T-cell (primary cell): ENCODE results near the gene ITPK1. TPM values are rescaled to one million over a fixed set of nuclear protein-coding genes. Genes with fewer than 3 reads are reported as not detected.

Experiments used
- ATAC-seq, 4 experiments: fragments of 200-7000 bp in 3 of 4; fragments of 150-1000 bp in 1 of 4; cut with Tn5 transposase; replicated peaks in 1 of 4; 1 replicate in 3 of 4; 2 replicates in 1 of 4; pipeline ENCODE4 v1.10.0; 2021; ENCODE audit warnings: moderate library complexity in 3 of 4, mild to moderate bottlenecking in 2 of 4, moderate number of reproducible peaks in 1 of 4
- CTCF ChIA-PET, 2 donors: fragments of 300-600 bp; sonication (Branson Sonifier 250); formaldehyde crosslinking; loops; one replicate each; lab custom pipeline; 2022; ENCODE audit warnings: antibody characterized with exemption in 2 of 2; lab: Charles Lee
- POLR2A ChIA-PET, 2 donors: fragments of 300-600 bp; sonication (Branson Sonifier 250); formaldehyde crosslinking; loops; one replicate each; lab custom pipeline; 2022; ENCODE audit warnings: antibody characterized with exemption in 2 of 2; lab: Charles Lee
- DNase-seq, 35 experiments: peaks; one replicate each; pipeline versions ENCODE4 v3.0.0 to v3.0.0-alpha.2; 2013 to 2023
- H3K27ac ChIP-seq: one replicate; pipeline ENCODE4 v1.5.1; 2013; ENCODE audit warnings: low read length
- H3K27me3 ChIP-seq, 2 experiments: replicated peaks in 1 of 2; 1 replicate in 1 of 2; 2 replicates in 1 of 2; pipeline versions ENCODE4 v1.6.1 to v1.7.0; 2013; ENCODE audit warnings: low read length in 1 of 2, mixed read lengths in 1 of 2; ENCODE audit not compliant: control insufficient read depth in 2 of 2, insufficient read depth in 2 of 2; ENCODE audit errors: extremely low read depth in 1 of 2
- H3K36me3 ChIP-seq, 2 donors: 1 replicate in 1 of 2; 2 replicates in 1 of 2; pipeline versions ENCODE4 v1.6.1 to v1.7.0; 2013; ENCODE audit warnings: low read length in 1 of 2; ENCODE audit not compliant: control insufficient read depth in 2 of 2, insufficient read depth in 1 of 2; ENCODE audit errors: extremely low read depth in 1 of 2
- H3K4me1 ChIP-seq, 2 experiments: 1 replicate in 1 of 2; 2 replicates in 1 of 2; pipeline versions ENCODE4 v1.6.1 to v1.7.0; 2013; ENCODE audit warnings: low read length in 2 of 2, mixed read lengths in 1 of 2; ENCODE audit not compliant: insufficient read depth in 2 of 2, control insufficient read depth in 1 of 2; ENCODE audit errors: extremely low read depth in 1 of 2
- H3K4me3 ChIP-seq, 2 donors: 1 replicate in 1 of 2; 2 replicates in 1 of 2; pipeline versions ENCODE4 v1.5.1 to v1.7.0; 2013; ENCODE audit warnings: mild to moderate bottlenecking in 2 of 2, low read length in 1 of 2, moderate library complexity in 1 of 2; ENCODE audit not compliant: control insufficient read depth in 1 of 2; ENCODE audit errors: extremely low read depth in 1 of 2
- H3K9me3 ChIP-seq: 2 replicates; pipeline ENCODE4 v1.7.0; 2013
- H3K27ac Mint-ChIP-seq, 2 donors: one replicate each; pipeline ENCODE4 v1.8.0; 2020 to 2021; ENCODE audit warnings: mild to moderate bottlenecking in 2 of 2, mixed read lengths in 2 of 2
- H3K27me3 Mint-ChIP-seq, 2 donors: one replicate each; pipeline ENCODE4 v1.8.0; 2021 to 2022; ENCODE audit warnings: mixed read lengths in 2 of 2
- H3K36me3 Mint-ChIP-seq: one replicate; pipeline ENCODE4 v1.8.0; 2021; ENCODE audit warnings: mixed read lengths
- H3K4me1 Mint-ChIP-seq, 3 donors: one replicate each; pipeline ENCODE4 v1.8.0; 2020 to 2022; ENCODE audit warnings: mixed read lengths in 3 of 3, mild to moderate bottlenecking in 1 of 3
- H3K4me3 Mint-ChIP-seq, 3 donors: one replicate each; pipeline ENCODE4 v1.8.0; 2020 to 2022; ENCODE audit warnings: mild to moderate bottlenecking in 3 of 3, mixed read lengths in 3 of 3, moderate library complexity in 3 of 3
- H3K9me3 Mint-ChIP-seq, 3 donors: one replicate each; pipeline ENCODE4 v1.8.0; 2020 to 2022; ENCODE audit warnings: mixed read lengths in 3 of 3
- WGBS: methylation state at CpG from one replicate; pipeline ENCODE4 v1.1.5; 2013; ENCODE audit warnings: missing lambda C conversion rate; ENCODE audit not compliant: insufficient coverage; 5-methylcytosine and 5-hydroxymethylcytosine counted together
- total RNA-seq, 35 experiments: library from RNA in 6 of 35; stranded (reverse) in 6 of 35; fragments of 120-200 nt in 1 of 35; gene quantifications; one replicate each; pipeline versions ENCODE4 v1.2.1 to v1.2.4 and lab custom pipeline; 2013 to 2026

The ITPK1 gene
- total RNA-seq, 5 donors from 2014 or later (not counting 1 experiment from before 2014, with no cell fraction given): 28.0 to 43.0 (median 39.5) TPM

GRCh38 chr14:92942976-92943710 lies 172.6 kb downstream of the ITPK1 start:
- no peaks in the 10 kb centered on the region for H3K4me1 Mint-ChIP-seq
- peaks cover 34% of the 10 kb centered on the region for H3K36me3 Mint-ChIP-seq
- no peak overlapping the region for H3K27ac Mint-ChIP-seq
- ChIA-PET CTCF (interaction anchor here in 1 of 2 donors (0.6 kb wide), 1 partner anchor 1305 kb away, joined by 3 read pairs; no protein-coding TSS in a partner anchor), POLR2A (no interaction called here)
- Histone ChIP-seq H3K36me3 (peaks cover 19 to 34% of the 10 kb centered on the region in 2 donors), H3K27me3 (no peaks in the 10 kb centered on the region), H3K27ac (no peak overlapping the region), H3K9me3 (no peaks in the 10 kb centered on the region), H3K4me1 (no peaks in the 10 kb centered on the region), H3K4me3 (no peak overlapping the region)
- H3K4me3 Mint-ChIP-seq: no peak overlapping the region
- no peaks in the 10 kb centered on the region for H3K9me3 Mint-ChIP-seq
- DNase-seq (no peak), ATAC-seq (no peak)
- 98% methylated on average over 24 of the region's 30 CpGs for WGBS
- no peaks in the 10 kb centered on the region for H3K27me3 Mint-ChIP-seq

GRCh38 chr14:92942576-92942975 lies 173.1 kb downstream of the ITPK1 start:
- ATAC-seq: no peak
- H3K27ac Mint-ChIP-seq: no peak overlapping the region
- no peak overlapping the region for H3K4me3 Mint-ChIP-seq
- Histone ChIP-seq H3K36me3 (peaks cover 19 to 30% of the 10 kb centered on the region in 2 donors), H3K9me3 (no peaks in the 10 kb centered on the region), H3K27me3 (no peaks in the 10 kb centered on the region), H3K4me3 (no peak overlapping the region), H3K27ac (no peak overlapping the region), H3K4me1 (no peaks in the 10 kb centered on the region)
- H3K4me1 Mint-ChIP-seq: no peaks in the 10 kb centered on the region
- ChIA-PET POLR2A (no interaction called here), CTCF (no interaction called here)
- no peaks in the 10 kb centered on the region for H3K27me3 Mint-ChIP-seq
- no peak for DNase-seq
- peaks cover 29% of the 10 kb centered on the region for H3K36me3 Mint-ChIP-seq
- WGBS: 92% methylated on average over 6 of the region's 8 CpGs
- H3K9me3 Mint-ChIP-seq: no peaks in the 10 kb centered on the region

GRCh38 chr14:92942136-92942535 lies 173.6 kb downstream of the ITPK1 start:
- ATAC-seq: no peak
- POLR2A ChIA-PET: no interaction called here
- H3K36me3 ChIP-seq: peaks cover 19 to 30% of the 10 kb centered on the region in 2 donors
- no peaks in the 10 kb centered on the region for H3K27me3 ChIP-seq
- H3K36me3 Mint-ChIP-seq: peaks cover 26% of the 10 kb centered on the region
- H3K4me3 Mint-ChIP-seq: no peak overlapping the region
- WGBS: 96% methylated on average over 3 of the region's 5 CpGs
- no peak for DNase-seq
- H3K4me1 ChIP-seq: no peaks in the 10 kb centered on the region
- no peak overlapping the region for H3K27ac Mint-ChIP-seq
- H3K27me3 Mint-ChIP-seq: no peaks in the 10 kb centered on the region
- no peaks in the 10 kb centered on the region for H3K9me3 Mint-ChIP-seq
- H3K4me1 Mint-ChIP-seq: no peaks in the 10 kb centered on the region
- no peak overlapping the region for H3K27ac ChIP-seq
- CTCF ChIA-PET: no interaction called here
- no peaks in the 10 kb centered on the region for H3K9me3 ChIP-seq
- H3K4me3 ChIP-seq: no peak overlapping the region

- Histone ChIP-seq H3K4me1 (no peaks in the 10 kb centered on the region), H3K36me3 (peaks cover 22 to 33% of the 10 kb centered on the region in 2 donors), H3K4me3 (no peak overlapping the region), H3K9me3 (no peaks in the 10 kb centered on the region), H3K27me3 (no peaks in the 10 kb centered on the region), H3K27ac (no peak overlapping the region)
- Mint-ChIP-seq H3K27ac (no peak overlapping the region), H3K9me3 (no peaks in the 10 kb centered on the region), H3K36me3 (peaks cover 24% of the 10 kb centered on the region), H3K27me3 (no peaks in the 10 kb centered on the region), H3K4me3 (no peak overlapping the region), H3K4me1 (no peaks in the 10 kb centered on the region)
- ChIA-PET CTCF (no interaction called here), POLR2A (no interaction called here)
- WGBS: 97% methylated on average over 24 of the region's 30 CpGs
- ATAC-seq (no peak), DNase-seq (no peak)
Observed at GRCh38 chr14:92941531-92941930, 174.2 kb downstream of the ITPK1 start.

- 100% methylated on average over 3 of the region's 11 CpGs for WGBS
- no peaks in the 10 kb centered on the region for H3K27me3 Mint-ChIP-seq
- no peak for ATAC-seq
- ChIA-PET POLR2A (no interaction called here), CTCF (no interaction called here)
- no peak overlapping the region for H3K4me3 Mint-ChIP-seq
- H3K4me1 Mint-ChIP-seq: no peaks in the 10 kb centered on the region
- no peak overlapping the region for H3K27ac Mint-ChIP-seq
- H3K4me1 ChIP-seq: no peaks in the 10 kb centered on the region
- H3K27ac ChIP-seq: no peak overlapping the region
- H3K36me3 Mint-ChIP-seq: peaks cover 20% of the 10 kb centered on the region
- H3K27me3 ChIP-seq: no peaks in the 10 kb centered on the region
- H3K9me3 Mint-ChIP-seq: no peaks in the 10 kb centered on the region
- DNase-seq: no peak
- H3K4me3 ChIP-seq: no peak overlapping the region
- peaks cover 23 to 25% of the 10 kb centered on the region in 2 donors for H3K36me3 ChIP-seq
- H3K9me3 ChIP-seq: no peaks in the 10 kb centered on the region
Observed at GRCh38 chr14:92940543-92940942, 175.2 kb downstream of the ITPK1 start.

- Mint-ChIP-seq H3K27ac (no peak overlapping the region), H3K4me3 (no peak overlapping the region), H3K9me3 (no peaks in the 10 kb centered on the region), H3K27me3 (no peaks in the 10 kb centered on the region), H3K36me3 (peaks cover 16% of the 10 kb centered on the region), H3K4me1 (no peaks in the 10 kb centered on the region)
- ATAC-seq (no peak), DNase-seq (no peak)
- H3K27me3 ChIP-seq: no peaks in the 10 kb centered on the region
- peaks cover 16% of the 10 kb centered on the region in 2 donors for H3K36me3 ChIP-seq
- WGBS: 89% methylated on average over 11 of the region's 12 CpGs
- no peak overlapping the region for H3K27ac ChIP-seq
- CTCF ChIA-PET: no interaction called here
- POLR2A ChIA-PET: interaction anchor here in 1 of 2 donors (0.5 kb wide), 1 partner anchor 61 kb away, joined by 3 read pairs; no protein-coding TSS in a partner anchor
- H3K9me3 ChIP-seq: no peaks in the 10 kb centered on the region
- no peaks in the 10 kb centered on the region for H3K4me1 ChIP-seq
- H3K4me3 ChIP-seq: no peak overlapping the region
Observed at GRCh38 chr14:92939699-92940098, 176.0 kb downstream of the ITPK1 start.
